CMK (cell line): Measurements from ENCODE around the gene TRAFD1.
A peak's percentile ranks its signal among the peaks of the same experiment; 100 is the strongest.

Source experiments
- DNase-seq: peaks from one replicate; pipeline ENCODE4 v3.0.0-alpha.2; 2010; ENCODE audit warnings: low read depth

The TRAFD1 gene

DNA sequence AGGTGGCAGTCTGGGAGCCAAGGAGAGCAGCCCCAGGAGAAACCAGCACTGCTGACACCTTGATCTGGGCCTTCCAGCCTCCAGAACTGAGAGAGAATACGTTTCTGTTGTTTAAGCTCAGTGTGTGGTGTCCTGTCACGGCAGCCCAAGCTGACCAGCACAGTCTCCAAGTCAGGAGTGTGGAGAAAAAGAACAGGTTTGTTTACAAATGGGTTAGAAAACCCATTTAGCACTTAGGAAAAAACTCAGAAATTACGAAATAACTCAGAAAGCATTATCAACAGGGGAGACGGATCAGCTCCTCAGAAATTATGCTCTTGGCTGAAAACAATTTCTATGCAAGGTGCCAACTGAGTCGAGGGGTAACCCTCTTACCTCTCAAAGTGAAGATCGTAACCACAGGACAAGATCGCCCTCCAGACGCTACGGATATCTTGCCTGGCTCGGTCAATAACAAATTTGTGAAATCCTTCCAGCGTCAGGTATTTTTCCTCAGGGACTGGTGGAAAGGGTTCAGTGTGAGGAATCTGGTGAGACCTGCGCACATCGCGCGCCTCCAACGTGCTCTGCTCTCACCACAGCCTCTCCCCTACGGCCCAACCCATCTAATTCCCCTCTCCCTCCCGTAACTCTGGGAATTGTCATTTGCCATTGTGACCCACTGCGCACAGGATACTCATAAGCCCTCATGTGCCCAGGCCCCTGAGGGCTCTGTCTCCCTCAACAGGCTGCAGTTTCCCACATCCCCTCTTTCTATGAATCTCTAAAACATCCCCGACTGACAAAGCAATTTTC is 50.2 kb downstream of the TRAFD1 start:
- DNase-seq: no peak

- DNase-seq: no peak
These were observed 51.1 kb downstream of the TRAFD1 start for GRCh38 chr12:112176321-112177010.

GRCh38 chr12:112178796-112179195 is 53.4 kb downstream of the TRAFD1 start:
- no peak for DNase-seq

- DNase-seq: no peak
These were observed 54.0 kb downstream of the TRAFD1 start for GRCh38 chr12:112179341-112179740.

- DNase-seq: no peak
These were observed 54.6 kb downstream of the TRAFD1 start for GRCh38 chr12:112179916-112180315.

DNA sequence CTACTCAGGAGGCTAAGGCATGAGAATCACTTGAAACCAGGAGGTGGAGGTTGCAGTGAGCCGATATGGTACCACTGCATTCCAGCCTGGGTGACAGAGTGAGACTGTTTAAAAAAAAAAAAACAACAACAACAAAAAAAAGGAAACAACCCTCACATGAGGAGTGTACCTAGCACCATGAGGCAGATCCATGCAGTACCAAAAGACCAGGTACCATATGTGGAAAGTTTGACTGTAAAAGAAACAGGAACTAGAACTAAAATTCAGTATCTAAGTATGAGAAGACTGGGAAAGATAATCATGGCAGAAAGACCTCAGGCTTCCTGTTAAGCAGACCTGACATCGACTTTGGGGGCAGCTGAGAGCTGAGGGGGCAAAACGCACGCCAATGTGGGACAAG is 55.1 kb downstream of the TRAFD1 start:
- DNase-seq: no peak

- no peak for DNase-seq
These were observed 57.1 kb downstream of the TRAFD1 start for GRCh38 chr12:112182499-112182898.

- no peak for DNase-seq
These were observed 58.0 kb downstream of the TRAFD1 start for GRCh38 chr12:112183141-112184021.

GRCh38 chr12:112184056-112184887 is 58.9 kb downstream of the TRAFD1 start:
- no peak for DNase-seq

DNA sequence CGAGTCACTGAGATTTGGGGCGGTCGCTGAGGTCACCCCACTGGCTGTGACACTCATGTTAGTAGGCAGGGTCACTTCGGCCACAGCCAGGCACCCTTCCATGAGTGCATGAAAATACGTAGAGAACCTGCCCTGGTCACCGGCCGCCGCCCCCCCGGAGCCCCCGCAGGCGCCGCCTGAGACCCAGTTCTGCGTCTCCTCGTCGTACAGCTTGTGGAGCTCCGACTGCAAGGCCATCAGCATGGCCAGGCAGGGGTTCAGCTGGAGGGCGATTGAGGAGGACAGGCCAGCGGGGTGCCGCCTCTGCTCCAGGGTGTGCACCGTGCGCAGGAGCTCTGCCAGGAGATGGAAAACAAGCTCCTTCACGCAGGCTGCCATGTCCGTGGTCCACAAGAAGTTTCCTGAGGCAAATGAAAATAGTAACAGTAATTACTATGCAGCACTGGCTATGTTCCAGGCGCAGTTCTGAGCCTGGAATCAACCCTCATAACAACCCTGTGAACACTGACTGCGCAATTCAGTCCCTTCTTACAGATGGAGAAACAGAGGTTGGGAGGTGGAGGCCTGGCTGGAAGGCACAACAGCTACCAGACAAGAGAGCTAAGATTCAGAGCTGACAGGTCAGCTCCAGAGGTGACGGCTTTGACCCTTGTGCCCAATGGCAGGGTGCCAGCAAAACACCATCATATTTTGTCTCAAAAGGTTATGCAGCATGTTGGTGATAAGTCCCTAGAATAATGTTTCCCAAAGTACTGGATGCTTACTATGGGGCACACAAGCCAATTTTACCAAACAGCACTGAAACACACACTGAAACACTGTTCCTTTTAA is 59.9 kb downstream of the TRAFD1 start:
- no peak for DNase-seq

GRCh38 chr12:112188130-112188830 is 62.9 kb downstream of the TRAFD1 start:
- no peak for DNase-seq

- no peak for DNase-seq
These were observed 65.1 kb downstream of the TRAFD1 start for GRCh38 chr12:112190231-112191025.

DNA sequence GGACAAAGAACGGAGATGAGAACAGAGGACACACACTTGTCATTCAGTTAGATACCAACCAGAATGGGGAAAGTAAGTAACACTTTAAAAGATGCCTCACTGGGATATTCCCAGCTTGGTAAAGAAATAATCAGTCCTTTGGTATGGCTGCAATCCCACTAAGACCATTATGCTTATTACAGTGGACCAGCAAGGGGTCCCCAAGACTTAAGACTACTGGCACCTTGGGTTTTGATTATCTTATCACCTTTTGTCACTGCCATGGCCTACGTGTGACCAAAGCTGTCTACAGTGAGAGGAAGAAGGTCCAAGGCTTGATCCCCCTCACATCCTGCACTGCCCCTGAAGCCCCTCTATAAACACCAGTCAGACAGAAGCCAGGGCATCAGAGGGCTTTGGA is 65.8 kb downstream of the TRAFD1 start:
- no peak for DNase-seq

- DNase-seq: no peak
These were observed 66.5 kb downstream of the TRAFD1 start for GRCh38 chr12:112191840-112192321.

GRCh38 chr12:112192475-112192874 is 67.1 kb downstream of the TRAFD1 start:
- DNase-seq: no peak

DNA sequence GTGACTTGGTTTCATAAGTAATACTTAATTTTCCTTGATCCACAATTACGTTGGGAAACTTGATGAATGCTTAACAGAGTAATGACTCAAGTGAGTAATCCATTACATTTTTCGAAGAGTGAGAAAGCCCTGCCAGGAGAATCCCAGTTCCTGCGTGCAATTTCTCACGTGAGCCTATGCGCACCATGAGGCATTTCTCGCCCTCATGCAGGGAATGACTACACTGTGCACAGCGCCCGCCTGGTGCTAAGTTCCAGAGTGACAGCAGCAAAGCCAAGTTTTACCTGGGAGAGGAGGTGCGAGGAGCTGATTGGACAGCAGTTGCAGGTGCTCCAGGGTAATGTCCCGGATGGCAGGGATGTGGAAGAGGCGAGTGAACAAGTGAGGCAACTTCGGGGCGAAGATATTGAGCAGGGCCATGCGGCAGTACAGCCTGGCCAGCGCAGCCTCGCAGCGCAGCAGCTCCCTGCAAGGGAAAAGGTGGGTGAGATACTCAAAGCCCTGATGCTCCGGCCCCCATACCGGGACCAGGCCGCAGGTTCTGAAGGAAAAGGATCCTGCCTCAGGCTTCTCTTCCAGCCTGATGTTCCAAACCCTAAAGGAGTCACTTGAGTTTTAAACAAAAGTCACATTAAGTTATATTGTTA is 69.4 kb downstream of the TRAFD1 start:
- DNase-seq: no peak

GRCh38 chr12:112196196-112196875 is 71.0 kb downstream of the TRAFD1 start:
- no peak for DNase-seq

DNA sequence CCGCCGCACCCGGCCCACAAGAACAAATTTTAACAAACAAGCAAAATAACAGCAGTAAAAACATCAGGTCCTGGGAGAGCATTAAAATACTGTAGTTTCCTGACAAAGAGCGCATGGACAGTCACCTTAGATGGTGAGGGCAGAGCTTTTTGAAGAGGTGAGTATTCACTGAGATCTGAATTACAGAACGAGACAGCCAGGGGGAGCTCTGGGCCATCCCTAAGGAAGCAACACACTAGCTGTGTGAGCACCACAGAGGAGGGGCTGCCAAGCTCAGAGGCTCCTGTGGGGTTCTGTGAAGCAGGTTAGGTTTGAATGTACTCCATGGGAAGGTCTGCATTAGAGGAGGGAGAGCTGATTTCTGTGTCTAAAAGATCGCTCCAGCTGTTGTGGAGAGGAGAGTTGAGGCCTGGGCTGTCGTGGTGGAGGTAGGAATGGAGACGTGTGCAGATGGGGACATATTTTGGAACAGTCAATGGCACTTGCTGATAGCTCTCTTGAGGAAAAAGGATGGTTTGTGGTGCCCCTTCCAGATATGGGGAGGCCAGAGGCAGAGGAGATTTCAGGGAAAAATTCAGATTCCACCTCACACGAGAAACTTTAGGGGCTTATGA is 72.9 kb downstream of the TRAFD1 start:
- DNase-seq: peak; percentile 9
